IPS-NIHi7 (cell line): Measurements from ENCODE around the gene LRRN3.
"Not testable (repeated sequence)": the region's sequence is repeated elsewhere in the genome, so short reads cannot be mapped to it uniquely, and the experiment has no call there.

ENCODE experiments used
- DNase-seq: peaks from one replicate; pipeline ENCODE4 v3.0.0; 2012; ENCODE audit warnings: mixed read lengths; ENCODE audit errors: extremely low spot score

The LRRN3 gene

DNA sequence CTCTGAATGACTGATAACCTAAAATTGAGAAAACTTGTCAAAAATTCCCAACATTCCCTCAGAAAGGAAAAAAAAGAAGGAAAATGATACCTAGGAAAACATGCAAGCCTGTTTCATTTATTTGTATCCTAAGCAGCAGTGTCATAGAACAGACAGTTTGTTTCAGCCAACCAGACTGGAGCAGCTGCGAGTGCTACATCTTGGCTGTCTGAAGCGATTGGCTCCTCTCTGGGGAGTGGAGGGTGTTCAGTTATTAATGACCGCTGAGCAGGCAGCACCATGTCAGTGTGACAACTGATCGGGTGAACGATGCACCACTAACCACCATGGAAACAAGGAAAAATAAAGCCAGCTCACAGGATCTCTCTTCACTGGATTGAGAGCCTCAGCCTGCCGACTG, at the start of gene LRRN3:
TSS of gene LRRN3 (plus strand) at position 282 of the 400 bp plus-strand sequence. CDS start 31,646 bp downstream, outside the sequence.
- DNase-seq: no peak

DNA sequence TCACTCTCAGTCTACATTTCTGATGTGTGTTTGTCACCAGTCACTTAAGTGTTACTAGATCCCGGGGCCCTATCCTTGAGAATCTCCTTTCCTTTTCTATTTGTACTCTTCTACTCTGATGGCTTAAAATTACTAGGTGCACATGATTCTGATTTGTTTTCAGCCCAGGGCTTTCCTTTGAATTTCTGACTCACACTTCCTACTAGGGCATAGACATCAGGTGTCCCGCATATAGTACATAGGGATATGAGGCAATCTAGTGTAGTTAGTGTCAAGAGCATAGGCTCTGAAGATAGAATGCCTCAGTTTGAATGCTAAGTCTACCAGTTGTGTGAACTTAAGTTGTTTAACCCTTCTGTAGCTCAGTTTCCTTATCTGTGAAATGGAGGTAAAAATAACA, 49.4 kb upstream of the LRRN3 start:
- no peak for DNase-seq

DNA sequence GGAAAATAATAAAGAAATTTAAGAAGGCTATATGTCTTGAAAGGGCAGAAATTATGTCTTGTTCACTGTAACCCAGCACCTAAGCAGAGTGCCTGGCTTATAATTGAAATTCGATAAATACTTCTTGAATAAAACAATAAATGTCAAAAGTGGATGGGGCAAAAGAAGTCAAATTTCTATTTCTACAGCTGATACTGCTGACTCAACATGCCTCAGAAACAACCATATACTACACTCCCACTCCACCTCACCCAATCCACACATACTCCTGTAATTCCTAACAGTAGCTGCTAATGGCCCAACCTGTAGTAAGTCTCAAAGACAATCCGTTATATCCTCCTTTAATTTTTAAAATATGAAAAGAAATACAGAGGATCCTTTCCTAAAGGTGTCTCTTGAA, 48.1 kb upstream of the LRRN3 start:
- no peak for DNase-seq

- no peak for DNase-seq
Observed at GRCh38 chr7:111043561-111043960, 47.4 kb upstream of the LRRN3 start.

GRCh38 chr7:111045449-111045848, 45.5 kb upstream of the LRRN3 start:
- no peak for DNase-seq

DNA sequence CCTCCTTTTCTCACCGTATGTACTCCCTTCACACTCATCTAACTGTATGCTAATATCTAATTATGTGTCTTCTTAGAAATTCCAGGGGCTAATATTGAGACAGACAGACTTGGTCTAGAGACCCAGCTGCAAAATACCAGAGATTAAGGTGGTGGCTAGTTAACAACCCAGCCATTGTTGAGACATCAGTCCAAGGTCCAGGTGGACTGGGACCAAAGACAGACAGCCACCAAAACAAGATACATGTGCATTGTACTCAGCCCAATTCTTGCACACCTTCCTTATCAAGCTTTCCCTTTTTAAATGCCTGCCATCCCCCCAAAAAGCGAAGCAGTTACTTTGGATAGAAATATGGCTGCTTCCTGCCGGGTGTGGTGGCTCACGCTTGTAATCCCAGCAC, 43.3 kb upstream of the LRRN3 start:
- DNase-seq: no peak

- DNase-seq: no peak
Observed at GRCh38 chr7:111049971-111050680, 40.8 kb upstream of the LRRN3 start.

DNA sequence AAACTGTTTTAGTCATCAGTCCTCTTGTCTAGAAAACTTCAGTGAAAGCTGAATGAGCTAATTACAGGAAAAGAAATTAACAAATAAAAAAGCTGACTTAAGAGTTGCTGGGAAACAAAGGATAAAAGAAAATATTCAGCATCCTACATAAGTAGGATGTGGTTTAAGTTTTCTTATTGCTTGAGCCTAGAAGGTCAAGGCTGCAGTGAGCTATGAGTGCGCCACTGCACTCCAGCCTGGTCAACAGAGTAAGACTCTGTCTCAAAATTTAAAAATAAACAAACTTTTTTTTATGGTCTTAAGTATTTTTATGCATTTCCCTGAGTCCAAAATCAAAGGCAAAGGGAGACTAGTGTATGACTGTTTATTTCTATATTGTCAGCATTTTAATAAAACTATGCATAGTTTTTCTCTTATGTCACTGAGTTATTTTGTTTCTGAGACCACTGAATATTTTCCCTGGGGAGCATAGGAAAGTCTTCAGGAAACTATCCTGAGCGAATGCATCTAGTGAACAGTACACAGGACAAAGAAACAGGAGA, 40.0 kb upstream of the LRRN3 start:
- no peak for DNase-seq

DNA sequence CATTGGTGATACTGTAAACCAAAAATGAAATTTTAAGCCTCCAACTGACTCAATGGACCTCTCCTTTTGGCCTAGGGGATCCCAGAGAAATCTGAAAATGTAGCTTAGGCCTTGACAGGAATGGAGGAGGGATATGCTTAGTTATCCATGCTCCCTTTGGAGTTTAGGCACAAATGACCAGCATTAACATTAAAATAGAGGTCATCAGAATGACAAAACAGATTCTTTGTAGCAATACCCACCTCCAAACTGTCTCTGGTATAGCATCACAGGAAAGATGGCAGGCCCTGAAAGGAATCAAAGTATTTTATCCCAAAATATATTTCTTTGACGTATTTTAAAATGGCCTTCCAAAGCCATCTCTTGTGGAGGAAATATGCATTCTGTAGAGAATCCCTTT, 39.1 kb upstream of the LRRN3 start:
- DNase-seq: peak; percentile 20

DNA sequence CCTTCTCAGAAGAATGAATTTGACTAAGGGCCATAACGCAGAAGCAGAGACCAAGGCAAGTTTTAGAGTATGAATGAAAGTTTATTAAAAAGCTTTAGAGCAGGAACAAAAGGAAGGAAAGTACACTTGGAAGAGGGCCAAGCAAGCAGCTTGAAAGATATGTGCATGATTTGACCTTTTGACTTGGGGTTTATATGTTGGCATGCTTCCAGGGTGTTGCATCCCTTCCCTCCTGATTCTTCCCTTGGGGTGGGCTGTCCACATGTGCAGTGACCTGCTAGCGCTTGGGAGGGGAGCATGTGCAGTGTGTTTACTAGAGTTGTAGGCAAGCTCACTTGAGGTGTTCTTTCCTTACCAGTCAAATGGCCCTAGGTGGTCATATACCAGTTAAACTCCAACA, 37.9 kb upstream of the LRRN3 start:
- DNase-seq: no peak

DNA sequence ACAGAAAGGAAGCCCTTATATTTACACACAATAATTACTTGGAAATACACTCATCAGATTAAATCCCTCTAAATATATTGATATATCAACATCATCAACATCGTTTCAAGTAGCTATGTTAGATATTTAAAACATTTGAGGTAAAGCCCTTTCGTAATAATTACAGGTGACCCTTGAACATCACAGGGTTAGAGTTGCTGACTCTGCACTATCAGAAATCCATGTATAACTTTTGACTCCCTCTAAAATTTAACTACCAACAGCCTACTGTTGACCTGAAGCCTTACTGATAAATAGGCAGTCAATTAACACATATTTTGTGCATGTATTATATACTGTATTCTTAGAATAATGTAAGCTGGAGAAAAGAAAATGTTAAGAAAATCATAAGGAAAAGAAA, 34.6 kb upstream of the LRRN3 start:
- no peak for DNase-seq

- no peak for DNase-seq
Observed at GRCh38 chr7:111057066-111057465, 33.9 kb upstream of the LRRN3 start.

DNA sequence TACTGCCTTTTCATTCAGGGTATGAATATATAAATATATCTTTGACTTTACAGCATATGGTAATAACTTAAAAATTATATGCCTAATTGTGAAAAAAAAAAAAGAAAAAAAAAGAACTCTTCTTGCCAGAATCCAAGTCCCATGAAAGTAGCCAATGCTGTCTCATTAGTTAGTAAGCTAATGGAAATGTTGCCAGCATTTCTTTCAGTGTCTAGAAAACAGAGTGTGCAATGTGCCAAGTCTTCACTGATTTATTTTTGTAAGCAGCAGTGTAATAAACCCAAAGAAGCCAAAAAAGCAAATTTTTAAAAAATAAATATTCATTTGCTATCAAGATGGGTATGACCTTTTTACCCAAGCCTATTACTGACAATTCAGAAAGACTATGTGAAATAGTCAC, 31.1 kb upstream of the LRRN3 start:
- no peak for DNase-seq

DNA sequence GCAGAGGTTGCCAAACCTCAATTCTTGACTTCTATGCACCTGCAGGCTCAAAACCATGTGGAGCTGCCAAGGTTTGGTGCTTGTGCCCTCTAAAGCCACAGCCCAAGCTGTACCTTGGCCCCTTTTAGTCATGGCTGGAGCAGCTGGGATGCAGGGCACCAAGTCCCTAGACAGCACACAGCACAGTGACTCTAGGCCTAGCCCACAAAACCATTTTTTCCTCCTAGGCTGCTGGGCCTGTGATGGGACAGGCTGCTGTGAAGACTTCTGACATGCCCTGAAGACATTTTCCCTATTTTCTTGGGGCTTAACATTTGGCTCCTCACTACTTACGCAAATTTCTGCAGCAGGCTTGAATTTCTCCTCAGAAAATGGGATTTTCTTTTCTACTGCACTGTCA, 27.8 kb upstream of the LRRN3 start:
- DNase-seq: no peak

DNA sequence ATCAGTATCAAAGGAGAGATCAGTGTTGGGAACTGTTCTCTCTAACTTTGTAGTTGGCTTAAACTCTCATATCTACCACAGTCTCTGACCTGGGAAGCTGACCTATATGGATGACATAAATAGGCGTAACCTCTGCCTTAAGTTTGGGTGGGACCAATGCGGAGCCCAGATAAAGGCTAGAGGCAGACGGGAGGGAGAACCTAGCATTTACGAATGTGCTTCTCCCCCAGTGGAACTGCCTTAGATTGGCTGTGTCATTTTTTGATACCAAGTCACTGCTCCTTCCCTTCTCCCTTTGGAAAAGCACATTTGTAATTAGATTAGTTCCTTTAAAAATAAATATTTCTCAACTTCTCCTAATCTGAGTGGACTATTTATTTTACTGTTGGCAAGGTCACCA, 23.7 kb upstream of the LRRN3 start:
- DNase-seq: no peak

- DNase-seq: no peak
Observed at GRCh38 chr7:111067682-111068081, 23.2 kb upstream of the LRRN3 start.

- no peak for DNase-seq
Observed at GRCh38 chr7:111068618-111069017, 22.3 kb upstream of the LRRN3 start.

- no peak for DNase-seq
Observed at GRCh38 chr7:111071556-111071955, 19.4 kb upstream of the LRRN3 start.

- DNase-seq: not testable (repeated sequence)
Observed at GRCh38 chr7:111072658-111073057, 18.3 kb upstream of the LRRN3 start.

- no peak for DNase-seq
Observed at GRCh38 chr7:111074071-111074747, 16.7 kb upstream of the LRRN3 start.

- no peak for DNase-seq
Observed at GRCh38 chr7:111074748-111075146, 16.2 kb upstream of the LRRN3 start.

DNA sequence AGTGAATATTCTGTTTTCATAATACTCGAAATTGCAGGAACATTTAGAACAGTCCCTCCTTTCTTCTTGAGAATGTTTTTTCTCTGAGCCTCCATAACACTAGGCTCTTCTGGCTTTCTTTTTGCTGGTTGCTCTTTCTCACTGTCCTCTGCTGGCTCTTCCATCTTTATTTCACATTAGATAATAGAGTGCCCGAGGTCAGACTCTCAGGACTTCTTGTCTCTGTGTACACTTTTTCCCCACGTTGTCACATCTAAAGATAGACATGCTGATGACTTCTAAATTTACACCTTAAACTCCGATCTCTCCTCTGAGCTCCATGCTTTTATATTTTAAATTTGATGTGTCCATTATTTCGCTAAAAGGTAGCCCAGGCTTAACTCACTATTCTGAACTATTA, 15.4 kb upstream of the LRRN3 start:
- no peak for DNase-seq

DNA sequence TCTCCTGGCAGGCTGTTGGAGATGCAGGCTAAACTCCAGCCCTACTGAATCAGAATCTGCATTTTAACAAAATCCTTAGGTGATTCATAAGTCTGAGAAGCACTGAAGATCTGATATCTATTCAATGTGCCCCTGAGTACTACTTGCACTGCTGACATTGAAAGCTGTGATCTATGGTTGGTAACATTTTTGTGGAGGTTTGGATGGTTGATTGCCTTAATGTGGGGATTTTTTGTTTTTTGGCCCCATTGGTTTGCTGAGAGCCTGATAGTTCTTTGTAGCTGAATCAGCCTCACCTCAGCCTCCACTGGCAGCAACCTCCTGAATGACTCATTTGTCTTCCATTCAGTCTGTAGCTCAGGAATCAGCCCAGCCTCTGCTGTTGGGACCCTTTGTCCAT, 14.7 kb upstream of the LRRN3 start:
- DNase-seq: no peak
